Measurements from ENCODE around the gene UAP1L1. TPM values are rescaled to one million over a fixed set of nuclear protein-coding genes. Genes with fewer than 3 reads are reported as not detected.

The UAP1L1 gene
- total RNA-seq, result 10 to 100 TPM; 10.5 to 13.6 (median 12.8) TPM
- long read RNA-seq, donor 1, transcript UAP1L1-202 (9 exons, 3,365 nt), result major isoform, 6 of 12 reads
- long read RNA-seq, donor 1, partial matches to known transcripts, result 3 of 12 reads
- long read RNA-seq, donor 1, other reads (novel, unspliced or antisense), result 3 of 12 reads
- long read RNA-seq, donor 2, result 0 reads

GRCh38 chr9:137077010-137077747, at the start of gene UAP1L1:
TSS of gene UAP1L1 (plus strand) at chr9:137077517. CDS start at chr9:137077533, 16 bp downstream.
- Histone ChIP-seq H3K4me3 (peak within 1 kb of the TSS; percentile 31), H3K36me3 (ENCODE audit: low read depth) (no peaks in the 10 kb centered on the region), H3K4me1 (ENCODE audit: low read depth) (peaks cover 21% of the 10 kb centered on the region), H3K9me3 (no peaks in the 10 kb centered on the region)
- ATAC-seq, result peak; percentile 52
- no peak for TF ChIP-seq CTCF (IDR thresholded peaks at IDR 0.05)
- DNase-seq, result peak; percentile 79 to 91 (median 83)
- intact Hi-C loops (cut with DNase I, micrococcal nuclease), result no loop called here

GRCh38 chr9:137028263-137029057, 48.9 kb upstream of the UAP1L1 start:
- Histone ChIP-seq H3K4me3 (peak overlapping the region; percentile 24), H3K4me1 (ENCODE audit: low read depth) (peaks cover 42% of the 10 kb centered on the region), H3K9me3 (no peaks in the 10 kb centered on the region), H3K36me3 (ENCODE audit: low read depth) (no peaks in the 10 kb centered on the region)
- ATAC-seq (peak; percentile 75), DNase-seq (peak; percentile 81 to 86 (median 84))
- intact Hi-C loops (cut with DNase I, micrococcal nuclease), result loop anchor here in 1 of 2 donors (5.0 kb wide), 1 partner anchor 241 kb away; no protein-coding TSS in a partner anchor
- TF ChIP-seq CTCF (IDR thresholded peaks at IDR 0.05), result peak; percentile 55

GRCh38 chr9:137029058-137029936, 48.0 kb upstream of the UAP1L1 start:
- Histone ChIP-seq H3K36me3 (ENCODE audit: low read depth) (no peaks in the 10 kb centered on the region), H3K4me1 (ENCODE audit: low read depth) (peaks cover 41% of the 10 kb centered on the region), H3K4me3 (no peak overlapping the region), H3K9me3 (no peaks in the 10 kb centered on the region)
- peak; percentile 92 for TF ChIP-seq CTCF (IDR thresholded peaks at IDR 0.05)
- peak; percentile 85 to 90 (median 89) for DNase-seq
- peak; percentile 71 for ATAC-seq
- intact Hi-C loops (cut with DNase I, micrococcal nuclease), result loop anchor here in 1 of 2 donors (5.0 kb wide), 1 partner anchor 242 kb away; no protein-coding TSS in a partner anchor

- no peak for ATAC-seq
- intact Hi-C loops (cut with DNase I, micrococcal nuclease), result loop anchor here in 1 of 2 donors (5.0 kb wide), 1 partner anchor 248 kb away; no protein-coding TSS in a partner anchor
- no peaks in the 10 kb centered on the region for H3K36me3 ChIP-seq (ENCODE audit: low read depth)
- no peak for TF ChIP-seq CTCF (IDR thresholded peaks at IDR 0.05)
- no peaks in the 10 kb centered on the region for H3K9me3 ChIP-seq
- H3K4me1 ChIP-seq (ENCODE audit: low read depth), result peaks cover 48% of the 10 kb centered on the region
- DNase-seq, result no peak
- no peak overlapping the region for H3K4me3 ChIP-seq
Measured at GRCh38 chr9:137030006-137030405, 47.3 kb upstream of the UAP1L1 start.
